NCI-H1436 (cell line): ENCODE measurements around the gene LRRC8A.
"Not testable (repeated sequence)": the region's sequence is repeated elsewhere in the genome, so short reads cannot be mapped to it uniquely, and the experiment has no call there.

Experiments used
- DNase-seq: peaks from one replicate; lab custom pipeline; 2025; lab: John Stamatoyannopoulos, UW

LRRC8A gene

DNA sequence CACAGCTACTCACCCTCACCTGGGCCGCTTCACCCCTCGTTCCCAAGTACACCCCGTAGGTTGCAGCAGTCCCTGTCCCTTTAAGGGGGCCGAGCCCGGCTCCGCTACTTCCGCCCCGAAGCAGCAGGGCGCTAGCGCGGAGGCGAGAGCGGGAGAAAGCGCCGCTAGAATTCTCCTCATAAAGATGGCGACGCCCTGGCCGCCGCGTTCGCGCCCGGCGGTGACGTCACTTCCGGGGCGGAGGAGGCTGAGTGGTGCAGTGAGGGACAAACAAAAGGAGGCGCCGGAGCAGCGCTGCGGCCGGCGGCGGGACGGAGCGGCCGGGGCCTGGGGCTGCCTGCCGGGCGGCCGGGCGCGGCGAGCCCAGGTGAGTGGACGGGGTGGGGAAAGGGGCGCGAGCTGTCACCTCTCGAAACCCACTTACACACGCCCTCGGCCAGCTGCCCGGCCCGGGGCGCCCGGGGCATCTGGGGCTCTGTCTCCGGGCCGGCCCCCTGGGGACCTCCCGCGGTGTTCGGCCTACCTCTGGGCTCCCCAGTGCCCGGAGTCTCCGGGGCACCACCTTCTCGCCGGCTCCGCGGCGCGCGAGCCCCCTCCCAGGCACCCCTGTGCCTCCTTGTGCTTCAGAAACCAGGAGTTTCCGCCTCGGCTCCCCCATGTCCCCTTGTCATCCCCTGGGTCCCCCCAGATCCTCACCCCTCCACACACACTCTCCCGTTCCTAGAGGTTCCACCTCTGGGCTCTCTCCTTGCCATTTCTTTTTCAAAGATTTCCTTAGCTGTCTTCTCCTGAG lies at the start of gene LRRC8A, which contains the start of gene KYAT1:
TSS of gene LRRC8A (plus strand) at position 250 of the 793 bp plus-strand sequence. CDS start 25,032 bp downstream, outside the sequence.
TSS of gene KYAT1 (minus strand) at position 67 of the 793 bp plus-strand sequence. CDS start 36,545 bp downstream, outside the sequence.
- DNase-seq = peak; percentile 96

- DNase-seq = no peak
Measured at GRCh38 chr9:128833696-128834095, 48.2 kb upstream of the LRRC8A start.

GRCh38 chr9:128835246-128836210 lies 46.4 kb upstream of the LRRC8A start:
- DNase-seq = no peak

GRCh38 chr9:128836509-128837145 lies 45.3 kb upstream of the LRRC8A start:
- DNase-seq = no peak

- no peak for DNase-seq
Measured at GRCh38 chr9:128838338-128838737, 43.6 kb upstream of the LRRC8A start.

- no peak for DNase-seq
Measured at GRCh38 chr9:128840524-128840923, 41.4 kb upstream of the LRRC8A start.

- no peak for DNase-seq
Measured at GRCh38 chr9:128841694-128842492, 40.0 kb upstream of the LRRC8A start.

GRCh38 chr9:128843171-128843570 lies 38.8 kb upstream of the LRRC8A start:
- not testable (repeated sequence) for DNase-seq

DNA sequence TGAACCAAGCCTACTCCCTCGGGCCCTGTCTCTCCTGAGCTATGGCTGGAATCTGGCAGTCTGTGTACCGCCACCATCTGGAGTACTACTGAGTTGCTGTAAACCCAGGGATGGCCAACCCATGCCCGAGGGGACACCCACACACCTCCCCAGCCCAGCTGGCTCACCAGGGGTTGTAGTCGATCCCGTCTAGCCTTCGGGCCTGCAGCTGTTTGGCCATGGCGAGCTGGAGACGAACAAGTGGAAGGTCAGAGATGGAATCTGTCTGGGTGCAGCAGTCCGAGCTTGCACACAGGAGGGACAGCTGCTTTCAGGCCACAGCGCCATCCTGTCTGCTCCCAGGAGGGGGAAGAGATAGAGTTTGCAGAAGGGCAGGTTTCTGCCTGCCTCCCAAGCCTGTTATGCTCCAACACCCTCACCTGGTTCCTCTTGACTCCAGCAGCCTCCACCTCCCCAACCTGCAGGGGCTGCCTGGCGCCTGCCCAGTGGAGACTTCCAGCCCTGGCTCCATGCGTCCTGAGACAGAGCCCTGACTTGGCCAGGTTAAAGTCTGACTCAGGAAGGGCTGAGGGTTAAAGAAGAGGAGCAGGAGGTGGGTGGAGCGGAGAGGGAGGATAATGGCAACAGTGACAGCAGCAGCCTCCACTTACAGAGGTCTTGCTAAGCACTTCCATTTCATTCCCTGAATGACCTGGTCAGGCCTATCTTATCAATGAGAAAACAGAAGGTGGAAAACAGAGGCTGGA lies 36.6 kb upstream of the LRRC8A start:
- no peak for DNase-seq

- DNase-seq = no peak
Measured at GRCh38 chr9:128846680-128847030, 35.3 kb upstream of the LRRC8A start.

GRCh38 chr9:128847803-128848202 lies 34.1 kb upstream of the LRRC8A start:
- DNase-seq = no peak

GRCh38 chr9:128851024-128851423 lies 30.9 kb upstream of the LRRC8A start:
- DNase-seq = not testable (repeated sequence)

- DNase-seq = not testable (repeated sequence)
Measured at GRCh38 chr9:128851779-128852600, 29.9 kb upstream of the LRRC8A start.

DNA sequence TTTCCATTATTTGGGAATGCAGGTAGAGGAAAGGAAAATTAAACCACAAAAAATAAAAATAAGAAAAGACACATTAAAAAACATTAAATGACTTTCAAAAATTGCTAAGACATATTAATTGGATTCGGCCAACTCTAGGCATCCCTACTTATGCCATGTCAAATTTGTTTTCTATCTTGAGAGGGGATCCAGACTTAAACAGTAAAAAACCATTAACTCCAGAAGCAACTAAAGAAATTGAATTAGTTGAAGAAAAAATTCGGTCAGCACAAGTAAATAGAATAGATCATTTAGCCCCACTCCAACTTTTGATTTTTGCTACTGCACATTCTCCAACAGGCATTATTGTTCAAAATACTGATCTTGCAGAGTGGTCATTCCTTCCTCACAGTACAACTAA lies 29.3 kb upstream of the LRRC8A start:
- DNase-seq = not testable (repeated sequence)

DNA sequence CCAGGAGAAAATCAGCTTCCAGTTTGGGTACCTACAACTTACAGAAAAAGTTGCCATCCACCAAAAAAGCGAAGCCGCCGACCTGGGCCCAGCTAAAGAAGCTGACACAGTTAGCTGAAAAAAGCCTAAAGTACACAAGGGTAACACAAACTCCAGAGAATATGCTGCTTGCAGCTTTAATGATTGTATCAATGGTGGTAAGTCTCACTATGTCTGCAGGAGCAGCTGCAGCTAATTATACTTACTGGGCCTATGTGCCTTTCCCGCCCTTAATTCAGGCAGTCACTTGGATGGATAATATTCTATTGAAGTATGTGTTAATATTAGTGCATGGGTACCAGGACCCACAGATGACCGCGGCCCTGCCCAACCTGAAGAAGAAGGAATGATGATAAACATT lies 27.5 kb upstream of the LRRC8A start:
- not testable (repeated sequence) for DNase-seq

GRCh38 chr9:128858476-128858875 lies 23.5 kb upstream of the LRRC8A start:
- not testable (repeated sequence) for DNase-seq

GRCh38 chr9:128860937-128861336 lies 21.0 kb upstream of the LRRC8A start:
- DNase-seq = no peak

DNA sequence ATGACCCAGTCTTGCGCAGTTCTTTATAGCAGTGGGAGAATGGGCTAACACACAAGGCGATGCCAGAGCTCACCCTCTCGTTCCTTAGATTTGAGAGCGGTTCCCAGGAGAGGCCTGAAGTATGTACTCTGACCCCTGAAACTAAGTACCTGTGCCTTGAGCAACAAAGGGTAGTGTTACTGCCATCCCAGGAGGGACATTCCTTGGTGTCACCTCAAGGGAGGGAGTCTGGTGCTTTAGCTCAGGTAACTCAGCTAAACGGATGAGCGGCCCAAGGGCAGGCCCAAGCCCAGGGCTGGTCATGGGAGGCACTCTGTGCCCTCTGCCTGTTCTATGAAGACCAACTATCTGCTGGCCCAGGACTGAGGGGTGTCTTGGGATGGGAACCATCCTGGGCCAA lies 20.4 kb upstream of the LRRC8A start:
- DNase-seq = no peak

- DNase-seq = no peak
Measured at GRCh38 chr9:128862401-128862851, 19.5 kb upstream of the LRRC8A start.

DNA sequence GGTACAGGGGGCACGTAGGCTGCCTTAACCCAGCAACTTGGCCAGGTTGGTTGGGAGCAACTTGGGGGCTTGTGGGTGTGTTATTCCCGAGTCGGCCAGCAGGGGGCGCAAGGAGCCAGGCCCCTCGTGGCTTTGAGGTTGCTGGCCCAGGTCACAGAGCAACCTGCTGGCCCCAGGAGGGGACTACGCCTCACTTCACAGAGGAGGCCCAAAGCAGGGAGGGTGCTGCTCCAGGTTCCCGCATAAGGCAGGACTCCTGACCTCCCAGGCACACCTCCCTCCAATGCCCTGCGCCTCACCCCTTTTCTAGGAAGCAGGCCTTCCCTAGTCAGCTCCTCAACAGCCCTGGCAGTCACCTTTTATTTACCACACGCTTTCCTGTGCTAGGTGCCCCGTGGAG lies 18.3 kb upstream of the LRRC8A start:
- DNase-seq = no peak
